ENCODE data around the gene DENND1A. TPM values are rescaled to one million over a fixed set of nuclear protein-coding genes. Genes with fewer than 3 reads are reported as not detected.

The DENND1A gene
- total RNA-seq, 1 experiment from 2014 or later, result 29.7 TPM

GRCh38 chr9:123654994-123655637, 274.8 kb downstream of the DENND1A start:
- Histone ChIP-seq H4K20me1 (ENCODE audit: low read length) (no peaks in the 10 kb centered on the region), H3K79me2 (ENCODE audit: low read length) (no peaks in the 10 kb centered on the region), H3K9ac (ENCODE audit: low read length) (no peak overlapping the region), H3F3A (ENCODE audit: low read length, unreplicated experiment) (no peaks in the 10 kb centered on the region), H3K9me2 (replicated peaks; ENCODE audit: low read length) (no peaks in the 10 kb centered on the region), H2AFZ (ENCODE audit: low read length) (no peak overlapping the region), H3K36me3 (ENCODE audit: low read depth, low read length) (no peaks in the 10 kb centered on the region), H3K4me2 (ENCODE audit: low read length) (no peak overlapping the region), H3K4me1 (ENCODE audit: insufficient read depth, low read length) (no peaks in the 10 kb centered on the region), H3K4me3 (ENCODE audit: low read length) (no peak overlapping the region), H3K9me3 (ENCODE audit: low read length) (no peaks in the 10 kb centered on the region), H3K27me3 (ENCODE audit: low read length) (no peaks in the 10 kb centered on the region), H3K27ac (ENCODE audit: low read length) (no peak overlapping the region)
- ChIA-PET POLR2A (ENCODE audit: unreplicated experiment) (no interaction called here), CTCF (interaction anchor here (0.6 kb wide), 1 partner anchor 791 kb away, joined by 3 read pairs; no protein-coding TSS in a partner anchor)
- ATAC-seq (no peak), DNase-seq (no peak)
- BruUV-seq (replicated peaks), result no TSS peak
- TF ChIP-seq EZH2 (IDR thresholded peaks at IDR 0.05; ENCODE audit: low read length, unreplicated experiment), result no peak
- TF ChIP-seq EZH2phosphoT487 (IDR thresholded peaks at IDR 0.05; ENCODE audit: borderline replicate concordance, low read length), result no peak
- TF ChIP-seq CTCF (conservative IDR thresholded peaks at IDR 0.05; ENCODE audit: low read depth, low read length), result no peak
- intact Hi-C loops (cut with micrococcal nuclease), result no loop called here

- H3K4me1 ChIP-seq (ENCODE audit: insufficient read depth, low read length), result no peaks in the 10 kb centered on the region
- TF ChIP-seq CTCF (conservative IDR thresholded peaks at IDR 0.05; ENCODE audit: low read depth, low read length) (no peak), EZH2phosphoT487 (IDR thresholded peaks at IDR 0.05; ENCODE audit: borderline replicate concordance, low read length) (no peak), EZH2 (IDR thresholded peaks at IDR 0.05; ENCODE audit: low read length, unreplicated experiment) (no peak)
- no peaks in the 10 kb centered on the region for H3K79me2 ChIP-seq (ENCODE audit: low read length)
- no peak overlapping the region for H3K4me2 ChIP-seq (ENCODE audit: low read length)
- no peak overlapping the region for H3K4me3 ChIP-seq (ENCODE audit: low read length)
- no peak overlapping the region for H3K9ac ChIP-seq (ENCODE audit: low read length)
- H4K20me1 ChIP-seq (ENCODE audit: low read length), result no peaks in the 10 kb centered on the region
- DNase-seq (no peak), ATAC-seq (no peak)
- ChIA-PET POLR2A (ENCODE audit: unreplicated experiment) (no interaction called here), CTCF (interaction anchor here (0.6 kb wide), 1 partner anchor 792 kb away, joined by 3 read pairs; no protein-coding TSS in a partner anchor)
- H3K9me2 ChIP-seq (replicated peaks; ENCODE audit: low read length), result no peaks in the 10 kb centered on the region
- H3K27me3 ChIP-seq (ENCODE audit: low read length), result no peaks in the 10 kb centered on the region
- H2AFZ ChIP-seq (ENCODE audit: low read length), result no peak overlapping the region
- H3K9me3 ChIP-seq (ENCODE audit: low read length), result no peaks in the 10 kb centered on the region
- H3K36me3 ChIP-seq (ENCODE audit: low read depth, low read length), result no peaks in the 10 kb centered on the region
- BruUV-seq (replicated peaks), result no TSS peak
- intact Hi-C loops (cut with micrococcal nuclease), result no loop called here
- no peaks in the 10 kb centered on the region for H3F3A ChIP-seq (ENCODE audit: low read length, unreplicated experiment)
- H3K27ac ChIP-seq (ENCODE audit: low read length), result no peak overlapping the region
Measured at GRCh38 chr9:123654218-123654993, 275.5 kb downstream of the DENND1A start.

GRCh38 chr9:123652416-123652815, 277.5 kb downstream of the DENND1A start:
- POLR2A ChIA-PET (ENCODE audit: unreplicated experiment), result no interaction called here

More at GRCh38 chr9:123652416-123652815, 277.5 kb downstream of the DENND1A start:
- no peak for DNase-seq
- ATAC-seq, result no peak
- no peaks in the 10 kb centered on the region for H3K36me3 ChIP-seq (ENCODE audit: low read depth, low read length)
- H3K9me2 ChIP-seq (replicated peaks; ENCODE audit: low read length), result no peaks in the 10 kb centered on the region
- H3K27me3 ChIP-seq (ENCODE audit: low read length), result no peaks in the 10 kb centered on the region
- H3K9ac ChIP-seq (ENCODE audit: low read length), result no peak overlapping the region
- H3F3A ChIP-seq (ENCODE audit: low read length, unreplicated experiment), result no peaks in the 10 kb centered on the region
- H3K4me1 ChIP-seq (ENCODE audit: insufficient read depth, low read length), result no peaks in the 10 kb centered on the region
- no peak overlapping the region for H3K4me3 ChIP-seq (ENCODE audit: low read length)
- intact Hi-C loops (cut with micrococcal nuclease), result no loop called here
- no peaks in the 10 kb centered on the region for H3K79me2 ChIP-seq (ENCODE audit: low read length)
- H3K9me3 ChIP-seq (ENCODE audit: low read length), result no peaks in the 10 kb centered on the region
- no TSS peak for BruUV-seq (replicated peaks)
- TF ChIP-seq CTCF (conservative IDR thresholded peaks at IDR 0.05; ENCODE audit: low read depth, low read length), result no peak
- no peak for TF ChIP-seq EZH2phosphoT487 (IDR thresholded peaks at IDR 0.05; ENCODE audit: borderline replicate concordance, low read length)
- TF ChIP-seq EZH2 (IDR thresholded peaks at IDR 0.05; ENCODE audit: low read length, unreplicated experiment), result no peak
- no peak overlapping the region for H3K27ac ChIP-seq (ENCODE audit: low read length)
- CTCF ChIA-PET, result no interaction called here
- H2AFZ ChIP-seq (ENCODE audit: low read length), result no peak overlapping the region
- H3K4me2 ChIP-seq (ENCODE audit: low read length), result no peak overlapping the region
- no peaks in the 10 kb centered on the region for H4K20me1 ChIP-seq (ENCODE audit: low read length)

Measured in PC-3 (cell line).